Limb (tissue), 2 donors: ENCODE results near the gene LARGE1.
"Not testable (repeated sequence)": the region's sequence is repeated elsewhere in the genome, so short reads cannot be mapped to it uniquely, and the experiment has no call there.

Experiments used
- DNase-seq, 2 donors: peaks; one replicate each; pipeline ENCODE4 v3.0.0-alpha.2; 2016; ENCODE audit errors: extremely low spot score in 2 of 2

The LARGE1 gene

DNA sequence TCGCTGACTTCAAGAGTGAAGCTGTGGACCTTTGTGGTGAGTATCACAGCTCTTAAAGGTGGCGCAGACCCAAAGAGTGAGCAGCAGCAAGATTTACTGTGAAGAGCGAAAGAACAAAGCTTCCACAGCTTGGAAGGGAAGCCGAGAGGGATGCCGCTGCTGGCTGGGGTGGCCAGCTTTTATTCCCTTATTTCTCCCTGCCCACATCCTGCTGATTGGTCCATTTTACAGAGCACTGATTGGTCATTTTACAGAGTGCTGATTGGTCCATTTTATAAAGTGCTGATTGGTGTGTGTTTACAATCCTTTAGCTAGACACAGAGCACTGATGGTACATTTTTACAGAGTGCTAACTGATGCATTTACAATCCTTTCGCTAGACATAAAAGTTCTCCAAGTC lies 353.8 kb downstream of the LARGE1 start:
- DNase-seq: not testable (repeated sequence)

DNA sequence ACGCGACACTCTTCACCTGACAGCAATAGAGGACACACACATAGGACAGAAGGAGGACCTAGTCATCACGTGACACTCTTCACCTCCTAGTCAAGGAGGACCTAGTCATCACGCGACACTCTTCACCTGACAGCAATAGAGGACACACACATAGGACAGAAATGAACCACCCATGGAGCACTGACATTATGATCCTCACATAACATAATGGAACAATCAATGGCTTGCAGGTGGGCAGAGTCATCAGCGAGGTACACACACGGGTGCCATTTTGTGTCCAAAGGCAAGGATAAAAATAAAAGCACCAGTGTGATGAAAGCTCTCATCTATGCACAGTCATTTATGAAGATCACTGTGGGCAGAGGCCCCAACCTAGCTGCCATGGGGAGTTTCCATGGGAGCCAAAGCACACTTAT lies 354.7 kb downstream of the LARGE1 start:
- DNase-seq: no peak

DNA sequence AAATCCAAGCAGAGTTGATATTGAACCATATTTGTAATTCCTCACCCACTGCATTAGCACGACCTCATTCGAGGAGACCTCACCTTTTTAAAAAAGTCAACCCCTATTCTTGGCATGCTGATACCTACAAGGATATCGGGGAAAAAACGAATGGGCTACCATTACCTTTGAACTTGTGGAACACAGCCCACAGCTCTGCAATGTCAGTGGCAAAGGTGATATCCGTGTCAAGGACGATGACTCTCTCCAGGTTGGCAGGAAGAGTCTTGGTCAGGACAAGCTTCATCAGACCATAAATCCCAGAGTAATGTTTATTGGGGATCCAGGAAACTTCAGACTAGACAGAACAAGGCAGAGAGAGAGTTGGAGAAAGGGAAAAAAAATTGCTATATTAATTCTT lies 355.6 kb downstream of the LARGE1 start:
- no peak for DNase-seq

DNA sequence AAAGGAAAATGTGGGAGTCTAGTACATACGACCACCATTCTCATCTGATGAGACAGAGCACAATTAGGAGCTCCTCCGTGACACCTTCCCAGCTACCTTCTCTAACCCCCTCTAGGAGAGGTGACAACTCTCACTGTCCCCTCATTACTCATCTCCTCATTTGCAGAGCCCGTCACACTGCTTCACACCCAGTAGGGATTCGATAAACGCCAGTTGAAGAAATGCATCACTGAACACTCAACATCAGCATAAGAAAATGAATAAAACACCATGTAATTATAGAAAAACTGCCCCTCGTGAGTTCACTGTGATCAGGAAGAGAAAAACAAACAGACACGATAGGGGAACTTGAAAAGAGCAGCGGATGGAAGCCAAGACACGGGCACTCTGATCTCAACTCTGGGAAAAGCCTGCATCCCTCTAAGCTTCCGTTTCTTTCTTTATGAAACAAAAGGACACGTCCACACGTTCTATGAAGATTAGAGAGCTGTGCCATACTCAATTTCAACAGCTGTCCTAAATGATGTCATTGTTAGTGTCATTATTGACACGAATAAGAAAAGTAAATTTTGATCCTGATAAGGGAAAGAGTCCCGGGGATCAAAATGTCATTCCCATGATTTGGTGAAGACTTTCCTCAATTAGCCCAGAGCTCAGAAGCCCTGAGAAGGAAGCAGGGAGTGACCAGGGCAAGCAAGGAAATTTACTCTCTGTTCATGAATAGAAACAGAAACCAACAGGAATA lies 356.9 kb downstream of the LARGE1 start:
- DNase-seq: no peak

DNA sequence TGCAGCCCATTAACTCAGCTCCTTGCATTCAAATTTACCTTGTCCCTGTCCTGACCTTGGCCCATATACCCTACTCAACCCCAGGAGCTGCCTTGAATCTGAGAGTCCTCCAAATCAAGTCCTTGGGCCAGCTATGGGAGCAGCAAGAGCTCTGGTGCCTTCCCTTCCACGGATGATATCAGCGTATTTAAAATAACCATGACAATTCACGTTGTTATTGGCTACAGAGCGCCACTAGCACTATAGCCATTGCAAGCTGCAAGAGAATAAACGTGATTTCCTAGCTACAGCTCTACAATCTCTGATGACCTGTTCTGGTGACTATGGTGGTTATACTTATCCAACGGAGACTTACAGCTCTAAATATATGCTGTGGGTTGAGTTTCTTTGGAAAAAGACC lies 357.8 kb downstream of the LARGE1 start:
- DNase-seq: no peak

DNA sequence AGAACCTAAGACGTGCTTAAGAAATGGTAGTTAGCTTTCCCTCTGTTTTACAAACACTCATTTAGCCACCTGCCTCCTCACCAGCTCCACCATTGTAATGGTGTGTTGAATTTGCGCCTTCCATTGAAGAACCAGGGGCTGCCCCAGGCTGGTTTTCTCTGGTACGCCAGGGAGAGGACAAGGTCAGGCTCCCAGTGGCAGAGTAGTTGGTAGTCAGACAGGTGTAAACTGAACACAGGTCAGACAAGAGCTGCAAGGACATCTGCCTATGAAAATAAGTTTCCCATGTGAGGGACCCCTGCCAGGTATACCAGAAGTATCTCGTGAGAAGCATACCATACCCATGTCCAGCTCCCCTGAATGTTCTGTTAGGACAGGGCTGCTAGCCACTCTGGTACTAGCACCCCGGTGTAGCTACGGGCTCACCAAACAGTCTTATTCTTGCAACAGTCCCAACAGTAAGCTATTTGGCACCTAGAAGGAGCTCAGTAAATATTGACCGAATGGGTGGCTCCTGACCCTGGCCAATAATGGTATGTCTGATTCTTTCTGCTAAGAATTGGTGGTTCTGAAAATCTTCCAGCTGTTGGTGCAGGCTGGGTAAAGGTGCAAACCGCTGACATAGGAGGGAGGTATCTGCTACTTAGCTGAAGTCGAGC lies 359.0 kb downstream of the LARGE1 start:
- no peak for DNase-seq

DNA sequence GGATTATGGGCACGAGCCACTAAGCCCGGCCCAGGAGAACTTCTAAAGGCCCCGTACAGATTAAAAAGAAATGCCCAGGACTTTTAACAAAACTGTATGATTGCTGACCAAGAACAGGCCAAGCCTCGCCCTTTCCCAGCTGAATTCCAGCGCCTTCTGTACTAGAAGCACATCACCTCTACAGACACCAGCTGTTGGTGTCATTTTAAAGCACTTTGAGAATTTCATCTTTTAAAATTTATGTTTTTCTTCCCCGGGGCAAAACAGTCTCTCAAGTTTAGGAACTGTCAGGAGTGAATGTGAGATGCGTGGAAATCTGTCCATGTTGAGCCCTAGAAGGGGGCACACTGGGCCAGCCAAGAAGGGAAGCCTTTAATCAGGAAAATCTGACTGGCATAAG lies 362.4 kb downstream of the LARGE1 start:
- no peak for DNase-seq

DNA sequence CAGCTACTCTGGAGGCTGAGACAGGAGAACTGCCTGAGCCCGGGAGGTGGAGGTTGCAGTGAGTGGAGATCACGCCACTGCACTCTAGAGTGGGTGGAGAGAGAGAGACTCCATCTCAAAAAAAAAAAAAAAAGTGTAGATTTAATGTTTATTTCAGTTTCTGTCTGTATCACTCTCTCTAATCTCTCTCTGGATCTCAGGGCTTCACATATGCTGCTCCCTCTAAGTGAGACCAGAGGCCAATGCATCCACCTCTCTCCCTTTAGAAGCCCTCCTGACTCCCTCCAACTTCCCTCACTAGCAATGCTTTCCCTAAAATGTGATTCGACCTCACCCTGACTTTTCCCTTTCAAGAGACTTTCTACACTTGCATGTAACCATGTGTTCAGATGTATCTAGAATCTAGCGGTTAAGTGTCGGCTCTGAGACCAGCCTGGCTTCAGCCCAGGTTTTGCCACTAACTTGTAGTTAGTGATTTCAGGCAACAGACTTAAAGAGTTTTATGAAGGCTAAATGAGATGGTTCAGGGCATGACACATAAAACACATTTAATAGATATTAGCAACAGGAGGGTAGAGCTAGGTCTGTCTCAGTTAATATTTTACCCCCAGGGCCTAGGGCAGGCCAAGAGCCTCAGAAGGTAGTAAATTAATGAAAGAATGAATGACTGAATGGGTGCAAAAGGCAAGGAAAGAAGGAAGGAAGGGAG lies 364.3 kb downstream of the LARGE1 start:
- no peak for DNase-seq

DNA sequence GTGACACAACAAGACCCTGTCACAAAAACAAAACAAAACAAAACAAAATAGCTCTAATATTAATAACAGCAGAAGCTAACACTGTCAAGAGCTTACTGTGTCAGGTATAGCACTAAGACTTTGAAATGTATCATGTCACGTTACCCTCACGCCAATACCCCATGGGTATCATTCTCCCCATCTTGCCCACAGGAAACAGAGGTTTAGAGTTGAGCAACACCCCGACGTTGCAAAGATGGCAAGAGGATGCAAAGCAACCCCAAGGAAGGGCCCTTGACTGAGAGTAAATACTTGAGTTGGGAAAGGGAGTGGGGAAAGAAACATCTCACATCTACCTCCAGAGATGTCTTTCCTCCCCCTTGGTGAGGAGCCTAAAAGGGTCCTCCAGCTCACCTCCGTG lies 366.8 kb downstream of the LARGE1 start:
- no peak for DNase-seq

DNA sequence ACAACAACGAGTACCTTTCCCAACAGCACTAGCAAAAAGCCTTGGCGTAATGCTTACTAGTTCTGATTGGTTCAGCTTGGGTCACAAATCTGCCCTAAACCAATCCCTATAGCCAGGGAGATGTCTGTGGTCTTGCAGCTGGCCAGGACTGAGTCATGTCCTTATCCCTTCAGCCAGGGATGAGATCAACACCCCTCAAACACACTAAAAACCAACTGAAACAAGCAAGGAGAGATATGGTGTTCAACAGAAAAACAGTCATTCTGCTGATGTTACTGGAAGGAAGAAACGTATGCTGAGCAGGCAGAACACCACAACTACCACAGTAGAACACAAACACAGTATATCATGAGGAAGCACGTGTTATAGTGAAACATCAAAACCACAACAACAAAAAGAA lies 375.6 kb downstream of the LARGE1 start:
- no peak for DNase-seq

DNA sequence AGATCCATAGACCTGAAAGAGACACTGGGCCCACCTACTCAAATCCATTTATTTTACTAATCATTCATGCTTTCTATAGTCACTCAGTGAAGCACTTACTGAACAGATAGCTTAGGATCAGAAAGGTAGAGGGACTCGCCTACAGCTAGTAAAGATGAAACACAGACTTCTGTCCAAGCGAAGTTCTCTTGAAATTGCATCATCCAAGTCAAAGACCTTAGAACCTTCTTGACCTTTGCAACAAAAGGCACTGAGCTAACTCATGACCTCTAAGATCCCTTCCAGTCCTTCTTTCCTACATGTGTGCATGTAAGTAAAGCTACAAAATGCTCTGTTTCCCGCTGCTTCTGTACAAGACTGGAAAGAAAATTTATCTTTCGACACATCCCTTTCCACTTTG lies 377.6 kb downstream of the LARGE1 start:
- no peak for DNase-seq

DNA sequence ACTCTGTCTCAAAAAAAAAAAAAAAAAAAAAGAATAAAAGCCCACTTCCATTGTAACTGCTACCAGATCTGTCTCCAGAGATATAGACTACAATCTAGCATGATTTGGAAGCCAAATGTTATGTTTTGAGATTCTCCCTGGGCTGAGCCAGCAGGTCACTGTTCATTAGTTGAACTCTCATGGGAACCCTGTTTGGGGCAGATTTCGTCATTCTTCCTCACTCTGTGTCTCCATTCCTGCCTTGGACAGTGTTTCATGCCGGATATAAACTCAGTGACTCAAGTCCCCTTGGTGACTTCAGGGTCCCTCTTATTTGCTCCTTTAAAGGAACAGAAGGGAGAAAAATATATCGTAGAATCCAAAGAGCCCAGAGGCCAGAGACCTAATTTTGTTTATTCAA lies 378.1 kb downstream of the LARGE1 start:
- no peak for DNase-seq

DNA sequence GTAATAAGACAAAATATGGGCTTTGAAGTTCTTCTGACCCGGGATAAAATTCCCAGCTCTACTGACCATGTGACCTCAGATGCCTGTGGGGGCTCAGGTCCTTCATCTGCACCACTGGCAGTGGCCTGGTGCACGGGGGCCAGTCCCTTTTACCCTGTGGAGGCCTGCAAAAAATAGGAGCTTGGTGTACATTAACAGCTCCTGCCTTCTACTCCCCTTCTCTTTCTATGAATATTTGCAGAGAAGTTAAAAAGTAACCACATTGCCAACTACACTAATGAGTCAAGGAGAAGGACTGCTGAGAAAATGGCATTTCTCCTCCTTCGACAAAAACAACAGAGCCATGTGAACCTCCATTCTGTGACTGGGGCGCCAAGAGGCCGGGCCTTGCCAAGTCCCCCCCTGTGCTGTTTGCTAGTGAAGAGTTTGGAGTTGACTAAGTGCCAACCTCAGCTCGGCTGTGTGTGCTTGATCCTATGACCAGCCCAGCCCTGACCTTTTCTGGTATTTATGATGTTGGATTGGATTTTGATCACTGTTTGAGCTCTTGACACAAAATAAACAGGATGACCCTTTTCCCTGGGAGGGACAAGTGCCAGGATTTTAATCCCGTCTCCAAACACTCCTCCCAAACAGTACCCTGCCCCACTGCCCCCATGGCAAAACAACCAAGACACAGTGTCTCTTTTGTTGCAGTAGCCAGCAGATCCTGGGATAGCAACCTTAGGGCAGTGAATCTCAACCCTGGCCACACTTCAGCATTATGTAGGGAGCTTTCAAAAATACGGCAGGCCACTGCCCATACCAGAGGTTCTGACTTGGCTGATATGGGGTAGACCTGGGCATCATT lies 380.1 kb downstream of the LARGE1 start:
- peak in 1 of 2 donors; percentile 40 for DNase-seq

DNA sequence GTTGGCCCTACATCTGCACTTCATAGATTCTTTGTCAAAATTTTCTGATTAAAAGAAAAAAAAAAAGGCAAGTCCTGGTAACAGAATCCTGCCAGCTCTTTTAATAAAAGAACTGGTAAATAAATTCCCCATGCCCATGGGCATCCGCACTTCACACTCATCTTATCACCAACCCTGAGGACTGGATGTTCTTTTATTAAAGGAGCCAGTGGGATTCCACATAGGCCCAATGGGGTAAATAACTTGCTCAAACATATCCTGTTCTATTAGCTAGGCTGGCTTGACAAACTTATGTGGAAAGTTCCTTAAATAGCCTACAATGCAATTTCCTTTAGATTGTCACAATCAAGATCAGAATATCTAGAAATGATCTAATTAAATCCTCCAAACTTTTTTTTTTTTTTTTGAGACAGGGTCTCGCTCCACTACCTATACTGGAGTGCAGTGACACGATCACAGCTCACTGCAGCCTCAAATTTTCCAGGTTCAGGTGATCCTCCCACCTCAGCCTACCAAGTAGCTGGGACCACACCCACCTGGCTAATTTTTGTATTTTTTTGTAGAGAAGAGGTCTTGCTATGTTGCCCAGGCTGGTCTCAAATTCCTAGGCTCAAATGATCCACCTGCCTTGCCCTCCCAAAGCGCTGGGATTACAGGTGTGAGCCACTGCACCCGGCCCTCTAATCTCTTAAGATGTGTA lies 380.9 kb downstream of the LARGE1 start:
- no peak for DNase-seq

DNA sequence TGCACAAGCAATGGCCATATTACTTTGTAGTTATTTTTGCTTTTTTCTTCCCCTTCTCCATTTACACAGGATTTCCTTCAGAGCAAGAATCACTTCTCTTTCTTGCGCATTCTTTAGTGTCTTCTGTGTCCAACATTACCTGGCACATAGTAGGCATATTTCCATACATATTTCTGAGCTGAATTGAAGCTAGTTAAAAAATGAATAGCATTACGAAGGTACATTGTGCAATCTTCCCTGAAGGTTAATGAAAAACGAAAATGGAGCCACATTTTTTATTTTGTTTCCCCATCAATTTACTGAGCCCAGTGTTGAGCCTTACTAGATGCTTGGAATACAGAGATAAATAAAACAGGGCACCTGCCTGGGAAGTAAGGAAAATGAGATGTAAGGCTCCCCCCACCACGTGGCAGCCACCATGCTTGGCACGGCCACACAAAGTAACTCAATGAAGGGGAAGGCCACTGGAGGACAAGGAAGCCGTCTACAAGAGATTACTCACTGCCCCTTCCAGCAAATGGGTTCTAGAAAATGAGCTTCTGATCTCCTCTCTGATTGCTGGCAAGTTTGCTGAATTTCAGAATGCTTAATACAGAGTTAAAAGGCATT lies 381.9 kb downstream of the LARGE1 start:
- no peak for DNase-seq

DNA sequence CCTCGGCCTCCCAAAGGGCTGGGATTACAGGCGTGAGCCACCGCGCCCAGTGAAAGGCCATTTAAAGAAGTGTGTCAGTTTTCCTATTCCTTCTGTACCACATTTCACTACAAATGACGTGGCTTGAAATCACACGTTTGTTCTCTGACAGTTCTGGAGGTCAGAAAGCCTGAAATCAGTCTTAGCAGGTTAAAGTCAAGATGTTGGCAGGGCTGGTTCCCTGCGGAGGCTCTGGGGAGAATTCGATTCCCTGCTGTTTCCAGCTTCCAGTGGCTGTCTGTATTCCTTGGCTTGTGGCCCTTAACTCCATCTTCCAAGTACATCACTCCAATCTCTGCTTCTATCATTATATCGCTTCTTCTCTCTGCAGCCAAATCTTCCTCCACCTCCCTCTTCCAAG lies 383.2 kb downstream of the LARGE1 start:
- no peak for DNase-seq

DNA sequence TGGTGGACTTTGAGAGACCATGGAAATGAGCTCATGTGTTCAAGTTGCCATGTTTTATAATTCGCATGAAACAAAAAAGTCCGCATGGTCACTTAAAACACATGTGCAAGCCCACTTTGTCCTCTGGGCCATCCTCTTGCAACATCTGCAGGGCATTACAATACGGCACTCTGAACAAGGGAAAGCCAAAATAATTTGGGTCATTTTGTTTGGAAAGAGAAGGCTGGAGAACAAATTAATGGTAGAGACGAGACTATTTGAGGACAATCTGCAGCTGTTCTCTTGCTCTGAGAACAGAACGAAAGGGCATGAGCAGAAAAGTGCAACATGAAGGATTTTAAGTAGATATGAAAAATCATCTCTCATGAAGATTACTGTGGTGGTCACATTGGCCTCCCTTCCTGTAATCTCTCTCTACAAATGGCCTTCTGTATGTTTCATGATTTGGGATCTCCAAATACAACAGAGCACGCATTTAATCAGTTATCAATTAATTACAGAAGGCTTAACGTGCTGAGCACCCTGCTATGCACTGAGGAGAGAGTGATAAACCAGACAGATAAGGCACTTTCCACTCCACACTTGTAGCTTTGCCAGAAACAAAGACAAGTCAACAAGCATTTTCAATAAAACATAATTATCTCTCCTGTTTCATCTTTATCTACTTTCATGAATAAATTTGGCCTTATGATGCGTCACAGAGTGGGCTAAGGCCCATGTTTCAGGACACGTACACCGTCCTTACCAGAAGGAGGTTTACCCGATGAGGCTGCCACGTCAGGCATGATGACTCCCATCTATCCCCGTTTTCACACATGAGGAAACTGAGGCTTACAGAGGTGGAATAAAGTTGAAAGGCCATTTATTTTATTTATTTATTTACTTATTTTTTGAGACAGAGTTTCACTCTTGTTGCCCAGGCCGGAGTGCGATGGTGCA lies 384.1 kb downstream of the LARGE1 start:
- DNase-seq: no peak

DNA sequence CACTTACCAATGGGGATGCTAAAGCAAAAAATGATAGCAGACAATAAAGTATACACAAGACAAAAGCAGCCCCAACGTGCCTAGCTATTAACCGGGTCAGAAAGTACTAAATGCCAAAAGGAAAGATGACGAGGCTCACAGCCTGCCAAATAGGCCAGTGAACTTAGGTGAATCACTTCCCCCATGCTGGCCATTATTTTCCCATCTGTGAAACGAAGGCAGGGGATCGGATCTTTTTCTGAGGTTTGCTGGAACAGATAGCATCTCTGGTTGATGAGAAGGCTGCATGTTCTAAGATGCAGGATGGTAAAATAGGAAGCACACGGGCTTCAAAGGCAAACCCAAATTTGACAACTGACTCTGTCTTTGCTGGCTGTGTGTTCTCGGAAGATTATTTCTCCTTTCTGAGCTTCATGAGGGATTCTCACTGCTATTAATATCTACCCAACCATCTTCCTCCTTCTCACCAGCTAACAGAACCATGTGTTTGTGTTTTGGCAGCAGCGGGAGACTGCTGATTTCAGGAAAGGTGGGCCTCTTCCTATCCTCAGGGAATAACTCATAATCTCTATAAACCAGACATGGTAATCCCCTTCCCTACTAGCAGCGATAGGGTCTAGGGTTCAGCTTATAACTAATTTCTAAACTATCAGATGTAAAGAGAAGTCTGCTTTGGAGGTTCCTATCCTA lies 390.7 kb downstream of the LARGE1 start:
- no peak for DNase-seq

DNA sequence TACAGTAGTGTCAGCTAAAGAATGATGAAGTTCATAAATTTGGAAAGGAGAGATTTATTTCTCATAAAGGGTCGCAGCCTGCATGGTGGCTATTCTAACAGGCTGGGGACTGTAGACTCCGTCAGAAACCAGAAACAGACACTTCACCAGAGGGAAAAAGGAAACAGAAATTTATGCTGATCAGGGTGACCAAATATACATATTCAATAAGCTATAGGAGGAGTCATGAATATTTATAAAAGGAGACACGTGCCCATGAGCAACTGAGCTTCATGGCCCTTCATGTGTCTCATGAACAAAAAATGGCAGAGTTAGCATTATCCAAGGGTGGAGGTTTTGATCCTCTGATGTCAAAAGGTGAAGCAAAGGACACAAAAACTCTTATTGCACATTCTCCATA lies 392.1 kb downstream of the LARGE1 start:
- DNase-seq: no peak
